ENCODE results near the gene RAD51. TPM values are rescaled to one million over a fixed set of nuclear protein-coding genes. Genes with fewer than 3 reads are reported as not detected.
A peak's percentile ranks its signal among the peaks of the same experiment; 100 is the strongest.

RAD51 gene
- total RNA-seq, 1 donor from 2014 or later: 0.38 TPM

DNA sequence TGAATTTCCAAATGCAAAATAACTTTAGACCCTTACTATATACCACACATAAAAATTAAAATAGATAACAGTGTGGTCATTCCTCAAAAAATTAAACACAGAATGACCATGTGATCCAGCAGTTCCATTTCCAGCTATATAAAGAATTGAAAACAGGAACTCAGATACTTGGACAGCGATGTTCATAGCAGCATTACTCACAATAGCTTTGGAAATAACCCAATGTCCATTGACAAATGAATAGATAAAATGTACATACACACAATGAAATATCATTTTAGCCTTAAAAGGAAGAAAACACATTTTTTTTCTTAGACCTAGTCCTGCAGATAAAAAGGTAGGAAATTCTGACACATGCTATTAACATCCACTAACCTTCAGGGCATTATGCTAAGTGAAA lies 26.7 kb downstream of the RAD51 start:
- ATAC-seq: no peak
- DNase-seq (ENCODE audit: low spot score): no peak

- no peak for DNase-seq (ENCODE audit: low spot score)
- no peak for ATAC-seq
Measured at GRCh38 chr15:40722354-40722753, 27.4 kb downstream of the RAD51 start.

DNA sequence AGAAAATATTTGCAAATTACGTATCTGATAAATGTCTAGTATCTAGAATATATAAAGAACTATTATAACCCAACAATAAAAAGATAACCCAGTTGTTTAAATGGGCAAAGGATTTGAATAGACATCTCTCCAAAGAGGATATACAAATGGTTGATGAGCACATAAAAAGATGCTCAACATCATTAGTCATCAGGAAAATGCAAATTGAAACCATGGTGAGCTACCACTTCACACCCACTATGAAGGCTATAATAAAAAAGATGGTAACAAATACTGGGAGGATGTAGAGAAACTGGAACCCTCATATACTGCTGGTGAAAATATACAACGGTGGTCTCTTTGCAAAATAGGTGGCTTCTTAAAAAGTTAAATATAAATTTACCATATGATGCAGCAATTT lies 28.0 kb downstream of the RAD51 start:
- ATAC-seq (no peak), DNase-seq (ENCODE audit: low spot score) (no peak)

GRCh38 chr15:40723919-40724318 lies 28.9 kb downstream of the RAD51 start:
- DNase-seq (ENCODE audit: low spot score): no peak
- ATAC-seq: no peak

- no peak for ATAC-seq
- DNase-seq (ENCODE audit: low spot score): no peak
Measured at GRCh38 chr15:40731034-40731433, 36.1 kb downstream of the RAD51 start.

DNA sequence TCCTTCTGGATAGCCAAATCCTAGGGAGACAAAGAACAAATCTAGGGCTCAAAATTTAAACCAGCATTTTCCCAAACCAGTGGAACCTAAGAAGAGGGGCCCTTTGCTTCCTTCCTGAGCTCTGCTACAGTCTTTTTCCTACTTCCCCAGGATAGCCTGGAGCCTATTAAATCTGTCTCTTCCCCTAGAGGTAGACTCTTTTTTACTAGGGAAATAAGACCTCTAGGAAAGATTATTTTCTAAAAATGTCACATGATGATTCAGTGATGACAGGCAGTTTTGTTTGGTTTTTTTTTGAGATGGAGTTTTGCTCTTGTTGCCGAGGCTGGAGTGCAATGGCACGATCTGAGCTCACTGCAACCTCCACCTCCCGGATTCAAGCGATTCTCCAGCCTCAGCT lies 41.6 kb downstream of the RAD51 start:
- ATAC-seq: no peak
- no peak for DNase-seq (ENCODE audit: low spot score)

DNA sequence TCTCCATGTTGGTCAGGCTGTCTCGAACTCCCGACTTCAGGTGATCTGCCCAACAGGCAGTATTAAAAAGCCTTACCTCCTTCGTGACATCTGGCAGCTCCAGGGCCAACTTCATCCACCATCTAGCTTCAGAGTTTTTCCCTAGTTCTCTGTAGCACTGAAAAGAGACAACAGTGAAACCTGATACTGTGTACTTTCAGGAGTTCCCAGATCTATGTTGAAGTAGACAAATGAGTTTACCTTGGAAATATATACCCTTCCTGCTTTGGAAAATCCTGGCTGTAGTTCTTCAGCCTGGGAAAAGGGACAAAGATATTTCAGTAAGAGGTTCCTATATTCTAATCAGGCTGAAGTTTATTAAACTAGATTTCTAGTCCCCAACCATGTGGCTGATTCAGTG lies 42.1 kb downstream of the RAD51 start:
- no peak for ATAC-seq
- DNase-seq (ENCODE audit: low spot score): no peak

GRCh38 chr15:40739047-40739446 lies 44.1 kb downstream of the RAD51 start:
- no peak for ATAC-seq

DNA sequence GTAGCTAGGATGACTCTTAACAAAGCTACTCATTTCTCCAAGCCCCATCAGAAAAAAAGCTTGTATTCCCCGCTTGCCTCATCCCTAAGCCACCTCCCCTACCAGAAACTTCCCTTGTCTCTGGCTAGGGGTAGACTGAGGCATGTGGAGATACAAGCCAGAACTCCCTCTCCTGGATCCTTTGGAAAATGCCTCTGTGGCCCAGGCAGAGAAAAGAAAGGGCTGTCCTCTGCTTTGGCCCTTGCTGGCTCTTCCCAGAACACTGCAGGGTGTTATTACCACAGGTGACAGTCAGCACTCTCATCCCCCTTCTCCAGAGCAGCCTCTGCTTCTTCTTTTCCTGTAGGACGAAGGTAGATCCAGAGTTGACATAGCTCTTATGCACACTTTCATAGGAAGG lies 44.9 kb downstream of the RAD51 start:
- ATAC-seq (no peak), DNase-seq (ENCODE audit: low spot score) (no peak)

More at GRCh38 chr15:40739047-40739446, 44.1 kb downstream of the RAD51 start:
- DNase-seq (ENCODE audit: low spot score): no peak

DNA sequence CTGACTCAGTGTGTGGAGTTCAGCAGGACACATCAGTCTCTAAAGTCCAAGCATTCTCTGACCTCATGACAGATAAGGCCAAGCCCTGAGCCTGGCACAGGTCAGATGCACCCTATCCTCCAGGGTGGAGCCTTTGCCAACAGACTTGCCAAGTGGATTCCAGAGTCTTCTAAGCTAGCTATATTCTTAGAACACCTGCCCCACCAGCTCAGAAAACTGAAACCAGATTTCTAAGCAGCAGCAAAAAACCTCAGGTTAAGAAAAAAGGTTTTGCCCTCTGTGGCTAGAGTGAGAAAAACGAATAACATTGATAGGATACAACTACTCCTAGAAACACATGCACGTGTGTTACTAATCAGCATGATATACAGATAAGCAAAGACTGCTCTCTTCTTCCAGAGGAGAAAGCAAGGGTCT lies 48.5 kb downstream of the RAD51 start:
- DNase-seq (ENCODE audit: low spot score) (peak; percentile 75), ATAC-seq (peak; percentile 83)

GRCh38 chr15:40743921-40744814 lies 49.2 kb downstream of the RAD51 start:
- DNase-seq (ENCODE audit: low spot score) (peak; percentile 68), ATAC-seq (peak; percentile 76)

DNA sequence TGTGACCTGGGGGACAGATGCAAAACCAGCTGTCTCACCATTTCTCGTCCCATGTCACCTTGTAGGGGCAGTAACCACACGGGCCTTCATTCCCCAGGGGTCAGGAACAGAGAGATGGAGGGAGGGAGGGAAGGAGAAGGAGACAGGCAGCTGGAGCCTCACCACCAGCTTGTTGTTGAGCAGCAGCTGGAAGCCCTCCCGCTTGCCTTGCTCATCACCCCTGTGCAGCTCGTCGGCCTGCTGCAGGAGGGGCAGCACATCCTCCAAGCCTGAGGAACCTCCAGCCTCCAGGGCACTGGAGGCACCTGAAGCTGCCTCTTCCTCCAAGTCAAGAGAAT lies 49.8 kb downstream of the RAD51 start:
- no peak for ATAC-seq
- no peak for DNase-seq (ENCODE audit: low spot score)

- no peak for ATAC-seq
- no peak for DNase-seq (ENCODE audit: low spot score)
Measured at GRCh38 chr15:40746916-40747418, 52.0 kb downstream of the RAD51 start.

DNA sequence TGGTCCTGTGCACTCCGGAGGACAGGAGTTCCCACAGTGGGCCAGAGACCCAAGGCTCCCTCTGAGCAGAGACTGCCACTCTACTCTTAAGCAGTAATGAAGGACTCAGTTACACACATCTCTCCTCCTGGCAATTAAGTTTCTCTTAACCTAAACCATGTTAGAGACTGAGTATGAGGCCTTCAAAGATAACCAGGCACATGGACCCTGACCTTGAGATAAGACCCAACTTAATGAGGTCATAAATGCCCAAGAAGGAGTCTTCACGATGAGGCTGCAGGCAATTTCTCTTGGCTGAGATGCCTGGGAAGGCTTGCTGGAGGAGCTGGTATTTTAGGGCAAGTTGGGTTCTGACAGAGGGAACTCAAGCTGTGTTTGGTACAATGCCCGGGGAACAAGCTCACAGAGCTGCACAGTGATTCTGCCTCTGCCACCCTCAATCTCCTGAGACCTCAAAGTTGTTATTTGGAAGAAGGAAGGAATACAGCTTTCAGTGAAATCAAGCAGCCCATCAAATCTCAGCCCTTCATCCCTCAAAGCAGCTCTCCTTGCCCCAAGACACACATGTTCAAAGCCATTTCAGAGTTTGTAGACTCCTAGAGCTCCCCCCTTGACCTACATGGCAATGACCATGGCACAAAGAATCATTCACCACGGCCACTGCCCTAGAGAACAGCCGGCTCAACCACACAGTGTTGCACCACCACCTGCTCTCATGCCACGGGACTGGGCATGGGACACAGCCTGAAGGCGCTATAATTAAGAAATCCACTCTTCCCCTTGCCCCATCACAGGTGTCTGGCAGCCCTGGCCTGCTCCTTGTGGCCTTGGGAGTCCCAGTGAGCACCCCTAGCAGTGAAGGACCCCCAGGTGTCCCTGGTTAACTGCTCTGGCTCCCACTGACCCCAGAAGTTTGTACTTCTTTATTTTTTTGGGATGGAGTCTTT lies 53.0 kb downstream of the RAD51 start:
- DNase-seq (ENCODE audit: low spot score) (no peak), ATAC-seq (no peak)

DNA sequence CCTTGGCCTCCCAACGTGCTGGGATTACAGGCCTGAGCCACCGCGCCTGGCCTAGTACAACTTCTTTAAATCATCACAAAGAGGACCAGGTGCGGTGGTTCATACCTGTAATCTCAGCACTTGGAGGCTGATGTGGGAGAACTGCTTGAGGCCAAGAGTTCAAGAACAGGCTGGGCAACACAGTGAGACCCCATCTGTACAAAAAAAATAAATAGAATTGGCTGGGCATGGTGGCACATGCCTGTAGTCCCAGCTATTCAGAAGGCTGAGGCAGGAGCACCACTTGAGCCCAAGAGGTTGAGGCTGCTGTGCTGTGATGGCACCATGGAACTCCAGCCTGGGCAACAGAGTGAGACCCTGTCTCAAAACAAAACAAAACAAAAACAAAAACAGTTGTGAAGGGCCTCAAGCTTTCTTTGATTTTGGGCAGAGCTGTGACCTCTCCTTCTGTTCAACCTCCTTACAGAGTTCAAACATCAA lies 54.2 kb downstream of the RAD51 start:
- DNase-seq (ENCODE audit: low spot score) (no peak), ATAC-seq (no peak)

DNA sequence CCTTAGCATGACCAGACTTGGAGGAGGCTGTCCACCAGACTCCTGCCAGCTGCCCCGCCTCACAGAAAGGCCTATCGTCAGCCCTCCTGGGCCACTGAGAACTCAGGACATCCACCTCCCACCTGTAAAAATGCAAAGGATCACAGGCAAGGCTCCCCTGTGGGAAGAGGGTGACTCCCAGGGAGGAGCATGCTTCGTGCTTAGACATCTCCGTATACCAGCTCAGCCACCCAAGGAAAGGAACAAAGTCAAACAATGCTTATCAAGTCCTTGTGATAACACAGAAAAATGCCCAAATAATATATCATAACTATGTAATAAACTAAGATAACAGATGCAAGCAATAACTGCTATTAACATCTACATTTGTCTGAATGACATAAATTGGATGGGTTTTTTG lies 55.9 kb downstream of the RAD51 start:
- DNase-seq (ENCODE audit: low spot score): no peak
- no peak for ATAC-seq

GRCh38 chr15:40751745-40752144 lies 56.8 kb downstream of the RAD51 start:
- ATAC-seq (no peak), DNase-seq (ENCODE audit: low spot score) (no peak)

DNA sequence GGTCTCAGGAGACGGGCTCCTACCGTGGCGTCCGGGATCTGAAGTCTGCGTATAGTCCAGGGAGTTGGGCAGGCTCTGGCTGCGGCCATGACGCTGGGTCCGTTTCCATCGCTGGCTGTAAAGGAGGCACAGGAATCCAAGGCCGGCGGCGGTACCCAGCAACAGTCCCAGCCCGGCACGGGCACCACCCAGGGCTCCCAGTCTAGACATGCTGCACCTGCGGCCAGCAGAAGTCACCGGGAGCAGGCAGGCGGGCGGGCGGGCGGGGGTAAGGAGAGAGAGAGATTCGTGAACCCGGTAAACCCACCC lies 59.6 kb downstream of the RAD51 start:
- DNase-seq (ENCODE audit: low spot score) (no peak), ATAC-seq (peak; percentile 68)

GRCh38 chr15:40754883-40755811 lies 60.2 kb downstream of the RAD51 start, which contains the start of gene RMDN3:
TSS of gene RMDN3 (minus strand) at chr15:40755254. CDS start at chr15:40754783, 471 bp downstream.
- DNase-seq (ENCODE audit: low spot score): peak; percentile 92
- peak; percentile 97 for ATAC-seq

- no peak for DNase-seq (ENCODE audit: low spot score)
- no peak for ATAC-seq
Measured at GRCh38 chr15:40755812-40756208, 60.8 kb downstream of the RAD51 start.

Data from left lobe of liver (tissue), 2 donors.